Endometrial microvascular endothelial cells (primary cell): ENCODE results near the gene C16orf95. TPM values are rescaled to one million over a fixed set of nuclear protein-coding genes. Genes with fewer than 3 reads are reported as not detected.

Source experiments
- in situ Hi-C: cut with HindIII; loops from 2 replicates; pipeline ENCODE4 v1.10.0; 2017; ENCODE audit warnings: low sequenced_read_pairs, low pct_unique_long_range_greater_than_20kb; ENCODE audit errors: inconsistent ontology term
- total RNA-seq: library from RNA; depleted of rRNA; stranded (reverse); fragments of >200 nt; gene quantifications from one replicate; pipeline ENCODE4 v1.2.3, GENCODE V29; 2015; ENCODE audit errors: inconsistent ontology term

The C16orf95 gene
- total RNA-seq, 1 donor from 2014 or later, result 3.8 TPM

DNA sequence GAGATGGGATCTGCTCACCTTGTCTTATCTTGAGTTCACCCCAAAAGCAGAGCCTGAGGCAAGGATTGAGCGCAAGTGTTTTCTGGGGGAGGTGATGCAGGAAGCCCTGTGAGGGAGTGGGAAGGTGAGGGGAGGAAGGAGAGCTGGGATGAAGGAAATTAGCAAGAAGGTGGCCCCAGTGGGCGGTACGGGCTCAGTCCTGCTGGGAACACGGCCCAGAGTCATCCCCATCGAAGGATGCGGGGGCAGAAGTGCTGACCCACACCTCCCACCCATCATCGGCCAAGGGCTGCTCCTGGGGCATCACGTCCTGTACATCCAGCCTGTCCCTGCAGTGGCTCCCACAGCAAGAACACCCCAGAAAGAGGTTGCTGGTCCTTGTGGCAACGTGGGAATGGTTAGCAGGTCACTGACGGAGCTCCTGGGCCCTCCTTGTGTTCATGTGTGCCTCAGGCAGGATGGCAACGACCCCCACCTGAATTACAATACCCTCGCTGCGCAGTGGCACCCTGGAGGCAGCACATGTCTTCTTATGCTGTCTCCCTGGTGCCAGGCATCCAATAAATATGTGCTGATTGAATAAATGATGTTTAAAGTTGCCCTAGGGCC lies 18.2 kb downstream of the C16orf95 start:
- in situ Hi-C loops, result no loop called here

- in situ Hi-C loops, result no loop called here
Observed at GRCh38 chr16:87297918-87298631, 19.1 kb downstream of the C16orf95 start.

DNA sequence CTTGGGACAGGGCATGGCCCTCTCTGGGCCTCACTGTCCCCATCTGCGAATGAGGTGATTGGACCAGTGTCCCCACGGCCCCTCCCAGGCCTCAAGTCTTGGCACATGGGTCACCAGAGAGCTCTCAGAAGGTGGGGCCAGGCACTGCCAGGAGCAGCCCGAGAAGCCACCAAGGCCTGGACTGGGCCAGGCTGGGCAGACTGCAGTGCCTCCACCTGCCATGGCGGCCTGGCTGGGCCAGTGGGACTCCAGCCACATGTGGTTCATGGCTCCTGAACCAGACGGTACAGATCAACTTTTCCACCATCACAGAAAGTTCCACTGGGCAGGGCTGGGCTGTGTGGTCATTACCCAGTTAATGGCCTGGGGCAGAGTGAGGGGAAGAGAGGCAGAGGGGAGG lies 19.8 kb downstream of the C16orf95 start:
- in situ Hi-C loops, result no loop called here

DNA sequence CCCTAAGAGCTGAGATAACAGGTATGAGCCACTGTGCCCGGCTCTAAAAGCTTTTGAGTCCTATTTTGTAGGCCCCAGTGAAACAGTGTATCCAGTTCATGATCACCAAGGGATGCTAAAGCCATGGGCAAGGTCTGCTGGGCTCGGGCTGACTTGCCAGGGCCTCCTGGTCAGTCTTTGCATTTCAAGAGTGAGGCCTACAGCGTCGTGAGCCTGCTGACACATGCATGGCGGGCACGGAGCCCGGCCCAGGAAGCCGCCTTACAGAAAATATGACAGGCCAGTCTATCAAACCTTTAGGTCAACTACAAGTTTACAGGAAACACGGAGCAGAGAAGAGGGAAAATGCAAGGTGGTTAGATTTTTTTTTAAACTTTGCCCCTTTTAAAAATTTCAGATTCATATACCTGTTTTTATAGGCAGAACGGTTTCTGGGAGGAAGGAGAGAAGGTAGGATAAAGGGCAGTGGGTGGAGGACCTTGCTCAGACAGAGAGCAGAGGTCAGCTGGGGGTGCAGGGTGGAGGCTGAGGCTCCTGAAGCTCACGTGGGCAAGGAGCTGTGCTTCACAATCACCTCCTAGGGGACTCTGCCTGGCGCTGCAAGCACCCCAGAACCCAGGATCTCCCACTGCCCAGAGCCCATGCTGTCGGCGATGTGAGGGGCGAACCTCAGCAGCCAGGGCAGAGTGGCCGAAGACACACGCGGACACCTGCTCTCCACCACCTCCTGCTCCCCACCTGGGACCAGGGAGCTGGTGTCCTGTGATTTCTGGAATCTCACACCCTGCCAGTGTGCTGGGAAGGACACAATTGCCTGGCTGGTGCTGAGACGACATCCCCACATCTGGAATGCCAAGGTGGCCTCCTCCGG lies 21.3 kb downstream of the C16orf95 start:
- in situ Hi-C loops, result no loop called here

- in situ Hi-C loops, result no loop called here
Observed at GRCh38 chr16:87295259-87295658, 21.9 kb downstream of the C16orf95 start.

GRCh38 chr16:87293990-87294389 lies 23.2 kb downstream of the C16orf95 start:
- in situ Hi-C loops, result no loop called here

DNA sequence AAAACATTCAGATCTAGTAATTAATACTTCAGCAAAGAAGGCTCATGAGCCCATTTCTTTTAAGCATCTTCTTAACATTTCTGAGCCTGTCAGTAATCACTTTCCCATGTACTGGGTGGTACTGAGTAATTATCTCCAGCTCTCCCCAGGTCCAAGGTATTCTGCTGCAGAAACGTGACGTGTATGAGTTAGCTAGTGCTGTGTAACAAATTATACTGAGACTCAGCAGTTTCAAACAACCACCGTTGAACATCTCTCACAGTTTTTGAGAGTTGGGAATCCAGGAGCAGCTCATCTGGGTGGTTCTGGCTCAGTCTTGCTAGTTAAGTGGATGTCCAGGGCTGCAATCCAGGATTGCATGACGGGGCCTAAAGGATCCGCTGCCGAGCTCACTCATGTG lies 25.2 kb downstream of the C16orf95 start:
- in situ Hi-C loops, result no loop called here

DNA sequence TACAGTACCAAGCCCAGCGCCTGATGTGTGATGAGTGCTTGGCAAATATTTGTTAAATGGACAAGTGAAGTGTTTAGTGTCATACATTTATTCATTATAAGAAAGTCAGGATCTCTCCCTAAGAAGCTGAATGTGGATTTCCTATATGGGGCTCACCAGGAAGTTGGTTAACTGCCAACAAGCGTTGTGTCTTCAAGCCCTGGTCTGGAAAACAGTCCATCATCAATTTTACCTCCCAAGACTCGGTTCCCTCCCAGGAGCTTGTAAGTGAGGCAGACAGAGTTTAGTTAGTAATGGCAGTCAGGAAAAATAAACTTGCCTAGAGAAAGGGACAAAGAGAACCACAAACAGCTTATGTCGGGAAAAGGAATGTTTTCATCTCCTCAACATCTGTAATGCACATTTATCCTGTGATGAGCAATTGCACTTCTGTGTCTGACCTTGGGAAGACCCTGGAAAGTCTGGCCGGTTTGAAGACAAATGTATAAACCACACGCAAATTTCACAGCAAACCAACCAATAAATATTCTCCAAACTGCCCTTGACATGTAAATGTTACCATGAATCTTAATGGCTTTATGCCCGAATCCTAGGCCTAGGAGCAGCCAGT lies 28.3 kb downstream of the C16orf95 start:
- in situ Hi-C loops, result no loop called here

DNA sequence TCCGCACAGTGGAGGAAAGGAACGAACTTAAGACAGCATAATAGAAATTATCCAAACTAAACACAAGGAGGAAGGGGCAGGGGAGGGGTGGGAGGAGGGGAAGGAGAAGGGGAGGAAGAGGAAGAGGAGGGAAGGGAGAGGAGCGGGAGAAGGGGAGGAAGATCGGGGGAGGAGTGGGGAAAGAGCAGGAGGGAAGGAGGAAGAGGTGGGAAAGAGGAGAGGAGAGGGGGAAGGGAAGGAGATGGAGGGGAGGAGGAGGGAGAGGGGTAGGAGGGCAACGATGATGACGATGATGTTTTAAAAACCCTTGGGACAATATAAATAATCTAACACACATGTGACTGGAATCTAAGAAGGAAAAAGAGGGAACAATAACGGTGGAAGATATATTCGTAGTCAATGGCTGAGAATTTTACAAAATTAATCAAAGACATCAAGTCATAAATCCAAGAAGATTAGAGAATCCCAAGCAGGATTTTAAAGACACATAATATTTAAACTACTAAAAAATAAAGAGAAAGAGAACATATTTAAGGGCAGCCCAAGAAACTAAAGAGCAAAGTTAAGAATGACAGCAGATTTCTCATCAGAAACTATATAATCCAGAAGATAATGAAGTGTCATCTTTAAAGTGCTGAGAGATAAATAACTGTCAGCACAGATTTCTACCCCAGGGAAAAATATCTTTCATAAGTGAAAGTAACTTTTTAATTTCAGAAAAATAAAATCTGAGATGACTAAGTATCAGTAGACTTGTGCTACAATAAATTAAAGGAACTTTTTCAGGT lies 30.2 kb downstream of the C16orf95 start:
- in situ Hi-C loops, result no loop called here

GRCh38 chr16:87284183-87284582 lies 33.0 kb downstream of the C16orf95 start:
- in situ Hi-C loops, result no loop called here

DNA sequence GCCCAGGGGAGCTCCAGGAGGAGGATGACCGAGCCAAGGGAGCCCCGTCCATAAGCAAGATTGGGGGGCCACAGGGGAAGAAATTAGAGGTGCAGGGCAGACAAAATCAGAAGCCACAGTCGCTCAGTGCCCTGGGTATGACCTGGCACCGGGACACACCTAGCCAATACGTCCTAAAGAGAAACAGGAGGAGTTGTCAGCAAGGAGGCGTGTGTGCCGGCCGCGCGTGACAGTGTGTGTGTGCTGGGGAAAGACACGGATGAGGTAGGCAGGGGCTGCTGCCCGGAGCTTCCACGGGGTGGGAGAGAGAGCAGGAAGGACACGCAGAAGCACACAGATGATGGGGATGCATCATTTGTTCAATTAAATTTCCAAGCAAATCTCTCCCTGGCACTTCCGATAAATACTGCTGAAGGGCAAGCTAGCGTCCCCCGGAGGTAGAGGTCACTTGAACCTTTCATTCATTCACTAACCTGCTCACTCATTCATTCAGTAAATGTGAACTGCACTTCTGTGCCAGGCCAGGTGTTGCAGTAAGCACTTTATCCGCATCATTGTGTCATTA lies 38.0 kb downstream of the C16orf95 start:
- in situ Hi-C loops, result no loop called here

- in situ Hi-C loops, result no loop called here
Observed at GRCh38 chr16:87278191-87279093, 38.8 kb downstream of the C16orf95 start.

DNA sequence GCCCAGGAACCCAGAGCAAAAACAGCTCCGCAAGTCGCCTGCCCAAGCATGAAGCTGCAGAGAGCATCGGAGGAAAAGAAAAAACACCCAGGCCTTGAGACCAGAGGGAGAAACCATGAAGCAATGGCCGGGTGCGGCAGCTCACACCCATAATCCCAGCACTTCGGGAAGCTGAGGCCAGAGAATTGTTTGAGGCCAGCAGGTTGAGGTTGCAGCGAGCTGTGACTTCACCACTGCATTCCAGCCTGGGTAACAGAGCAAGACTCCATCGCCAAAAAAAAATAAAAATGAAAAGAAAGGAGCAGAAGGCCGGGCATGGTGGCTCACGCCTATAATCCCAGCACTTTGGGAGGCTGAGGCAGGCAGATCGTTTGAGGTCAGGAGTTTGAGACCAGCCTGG lies 40.3 kb downstream of the C16orf95 start:
- in situ Hi-C loops, result no loop called here

DNA sequence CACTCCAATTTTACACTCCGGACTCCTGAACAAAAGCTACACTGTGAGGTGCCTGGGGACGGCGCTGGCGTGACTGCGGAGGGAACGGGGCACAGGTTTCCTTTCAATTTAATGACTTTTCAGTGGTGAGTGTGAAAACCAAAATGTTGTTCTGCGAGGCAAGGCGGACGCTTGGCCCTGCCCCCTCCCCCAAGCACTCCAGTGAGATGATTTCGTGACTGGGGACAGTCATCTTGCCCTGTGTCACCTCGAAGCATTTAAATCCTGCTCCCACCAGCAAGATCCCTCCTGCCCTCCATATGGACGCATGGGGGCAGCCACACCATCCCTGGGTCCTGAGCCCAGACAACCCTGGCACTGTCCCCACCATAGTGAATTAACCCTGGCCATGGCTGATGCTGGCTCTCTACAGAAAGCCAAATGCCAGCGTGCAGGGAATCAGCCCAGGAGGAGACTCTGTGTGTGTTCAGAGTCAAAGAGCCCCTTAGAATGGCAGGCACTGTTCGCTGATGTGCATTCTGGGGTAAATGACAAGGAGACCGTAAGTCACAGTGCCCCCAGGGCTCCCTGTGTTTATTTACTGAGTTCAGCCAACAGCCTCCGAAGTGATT lies 41.0 kb downstream of the C16orf95 start:
- in situ Hi-C loops, result no loop called here

- in situ Hi-C loops, result no loop called here
Observed at GRCh38 chr16:87274794-87275193, 42.4 kb downstream of the C16orf95 start.

- in situ Hi-C loops, result no loop called here
Observed at GRCh38 chr16:87273471-87274030, 43.6 kb downstream of the C16orf95 start.

GRCh38 chr16:87271256-87271655 lies 45.9 kb downstream of the C16orf95 start:
- in situ Hi-C loops, result no loop called here
